ENCODE results near the gene EIF2S3. TPM values are rescaled to one million over a fixed set of nuclear protein-coding genes. Genes with fewer than 3 reads are reported as not detected.
"Not testable (repeated sequence)": the region's sequence is repeated elsewhere in the genome, so short reads cannot be mapped to it uniquely, and the experiment has no call there.

The EIF2S3 gene
- total RNA-seq, 1 donor from 2014 or later: 168 TPM

DNA sequence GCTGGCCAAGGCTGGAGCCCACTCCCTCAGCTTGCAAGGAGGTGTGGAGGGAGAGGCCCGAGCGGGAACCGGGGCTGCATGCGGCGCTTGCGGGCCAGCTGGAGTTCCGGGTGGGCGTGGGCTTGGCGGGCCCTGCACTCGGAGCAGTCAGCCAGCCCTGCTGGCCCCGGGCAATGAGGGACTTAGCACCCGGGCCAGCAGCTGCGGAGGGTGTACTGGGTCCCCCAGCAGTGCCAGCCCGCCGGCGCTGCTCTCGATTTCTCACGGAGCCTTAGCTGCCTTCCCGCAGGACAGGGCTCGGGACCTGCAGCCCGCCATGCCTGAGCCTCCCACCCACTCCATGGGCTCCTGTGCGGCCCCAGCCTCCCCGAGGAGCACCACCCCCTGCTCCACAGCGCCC is 5.1 kb upstream of the EIF2S3 start:
- DNase-seq (ENCODE audit: low spot score): not testable (repeated sequence)

DNA sequence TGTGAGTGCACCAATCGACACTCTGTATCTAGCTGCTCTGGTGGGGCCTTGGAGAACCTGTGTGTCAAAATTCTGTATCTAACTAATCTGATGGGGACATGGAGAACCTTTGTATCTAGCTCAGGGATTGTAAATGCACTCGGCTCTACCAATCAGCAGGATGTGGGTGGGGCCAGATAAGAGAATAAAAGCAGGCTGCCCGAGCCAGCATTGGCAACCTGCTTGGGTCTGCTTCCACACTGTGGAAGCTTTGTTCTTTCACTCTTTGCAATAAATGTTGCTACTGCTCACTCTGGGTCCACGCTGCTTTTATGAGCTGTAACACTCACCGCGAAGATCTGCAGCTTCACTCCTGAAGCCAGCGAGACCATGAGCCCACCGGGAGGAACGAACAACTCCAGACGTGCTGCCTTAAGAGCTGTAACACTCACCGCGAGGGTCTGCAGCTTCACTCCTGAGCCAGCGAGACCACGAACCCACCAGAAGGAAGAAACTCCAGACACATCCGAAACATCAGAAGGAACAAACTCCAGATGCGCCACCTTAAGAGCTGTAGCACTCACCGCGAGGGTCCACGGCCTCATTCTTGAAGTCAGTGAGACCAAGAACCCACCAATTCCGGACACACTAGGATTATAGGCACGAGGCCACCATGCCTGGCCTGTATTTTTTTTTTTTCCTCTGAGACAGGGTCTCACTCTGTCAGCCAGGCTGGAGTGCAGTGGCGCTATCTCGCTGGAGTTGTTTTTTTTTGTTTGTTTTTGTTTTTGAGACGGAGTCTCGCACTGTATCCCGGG is 4.0 kb upstream of the EIF2S3 start:
- not testable (repeated sequence) for DNase-seq (ENCODE audit: low spot score)

DNA sequence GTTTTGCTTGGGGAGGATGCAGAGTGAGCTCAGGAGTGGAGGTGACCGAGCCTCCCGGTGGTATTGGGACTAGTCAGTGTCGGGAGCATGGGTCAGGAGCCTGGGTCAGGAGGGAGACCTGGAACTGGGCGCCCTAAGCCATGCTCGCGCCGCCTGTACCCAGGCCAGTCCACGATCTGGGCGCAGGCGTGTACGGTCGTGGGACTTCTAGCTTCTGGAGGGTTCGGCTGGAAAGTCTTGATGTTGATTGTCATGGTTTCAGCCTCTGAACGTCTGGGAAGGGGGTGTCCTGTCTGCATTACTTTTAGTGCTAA is 244 bp downstream of the EIF2S3 start:
- DNase-seq (ENCODE audit: low spot score): no peak

DNA sequence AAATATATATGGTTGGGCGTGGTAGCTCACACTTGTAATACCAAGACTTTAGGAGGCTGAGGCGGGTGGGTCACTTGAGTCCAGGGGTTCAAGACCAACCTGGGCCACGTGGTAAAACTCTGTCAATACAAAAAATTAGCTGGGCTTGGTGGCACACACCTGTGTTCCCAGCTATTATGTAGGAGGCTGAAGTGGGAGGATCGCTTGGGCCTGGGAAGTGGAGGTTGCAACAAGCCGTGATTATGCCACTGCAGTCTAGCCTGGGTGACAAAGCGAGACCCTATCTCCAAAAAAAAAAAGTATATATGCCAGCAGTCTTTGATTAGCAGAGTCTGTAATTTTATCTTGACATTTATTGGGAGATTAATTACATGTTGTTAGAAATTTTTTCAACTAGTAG is 8.7 kb downstream of the EIF2S3 start:
- DNase-seq (ENCODE audit: low spot score): no peak

DNA sequence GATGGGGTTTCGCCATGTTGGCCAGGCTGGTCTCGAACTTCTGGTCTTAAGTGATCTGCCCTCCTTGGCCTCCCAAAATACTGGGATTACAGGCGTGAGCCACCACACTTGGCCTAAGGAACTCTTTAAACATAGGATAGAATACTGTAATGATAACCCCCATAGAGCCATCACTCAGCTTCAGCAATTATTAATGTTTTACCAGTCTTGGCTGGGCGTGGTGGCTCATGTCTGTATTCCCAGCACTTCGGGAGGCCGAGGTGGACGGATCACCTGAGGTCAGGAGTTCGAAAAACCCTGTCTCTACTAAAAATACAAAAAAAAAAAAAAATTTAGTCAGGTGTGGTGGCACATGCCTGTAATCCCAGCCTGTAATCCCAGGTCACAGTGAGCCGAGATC is 15.1 kb downstream of the EIF2S3 start:
- DNase-seq (ENCODE audit: low spot score): no peak

DNA sequence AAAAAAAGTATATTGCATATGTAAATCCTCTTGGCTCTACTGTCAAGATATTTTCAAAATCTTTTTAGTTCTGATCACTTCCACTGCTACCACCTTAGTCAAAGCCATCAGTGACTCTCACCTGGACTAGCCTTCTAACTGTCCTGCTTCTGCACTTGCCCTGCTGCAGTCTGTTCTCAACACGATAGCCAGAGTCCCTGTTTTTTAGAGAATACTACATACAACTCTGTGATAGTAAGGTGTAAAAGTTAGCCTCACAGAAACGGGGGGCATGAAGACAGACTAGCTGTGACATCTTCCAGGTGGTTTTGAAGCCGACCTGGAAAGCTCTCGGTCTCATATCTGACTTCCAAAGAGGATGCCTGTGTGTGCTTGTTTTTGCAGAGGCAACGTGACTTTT is 24.7 kb downstream of the EIF2S3 start:
- DNase-seq (ENCODE audit: low spot score): no peak

DNA sequence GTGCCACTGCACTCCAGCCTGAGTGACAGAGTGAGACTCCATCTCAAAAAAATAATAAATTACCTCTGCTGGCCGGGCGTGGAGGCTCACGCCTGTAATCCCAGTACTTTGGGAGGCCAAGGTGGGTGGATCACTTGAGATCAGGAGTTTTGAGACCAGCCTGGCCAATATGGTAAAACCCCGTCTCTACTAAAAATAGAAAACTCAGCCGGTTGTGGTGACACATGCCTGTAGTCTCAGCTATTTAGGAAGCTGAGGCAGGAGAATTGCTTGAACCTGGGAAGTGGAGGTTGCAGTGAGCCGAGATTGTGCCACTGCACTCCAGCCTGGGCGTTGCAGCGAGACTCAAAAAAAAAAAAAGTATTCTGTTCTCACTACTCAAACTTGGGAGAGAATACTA is 25.5 kb downstream of the EIF2S3 start:
- DNase-seq (ENCODE audit: low spot score): not testable (repeated sequence)

DNA sequence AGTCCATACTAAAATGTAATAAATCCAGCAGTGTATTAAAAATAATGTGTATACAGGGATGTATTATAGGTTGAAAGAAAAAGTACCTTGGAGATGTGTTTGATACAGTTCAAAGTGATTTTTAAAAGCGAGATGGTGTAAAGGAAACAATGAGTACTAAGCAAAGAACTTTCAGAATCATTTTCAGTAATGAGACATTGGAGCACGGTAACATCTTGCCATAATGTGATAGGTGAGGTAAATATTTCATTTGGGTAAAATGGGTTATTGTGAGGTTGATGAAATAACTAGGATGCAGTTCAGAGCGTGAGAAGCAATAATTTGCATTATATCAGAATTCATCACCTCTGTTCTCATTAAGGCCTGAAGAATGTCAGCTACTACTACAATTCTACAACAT is 25.9 kb downstream of the EIF2S3 start:
- no peak for DNase-seq (ENCODE audit: low spot score)

DNA sequence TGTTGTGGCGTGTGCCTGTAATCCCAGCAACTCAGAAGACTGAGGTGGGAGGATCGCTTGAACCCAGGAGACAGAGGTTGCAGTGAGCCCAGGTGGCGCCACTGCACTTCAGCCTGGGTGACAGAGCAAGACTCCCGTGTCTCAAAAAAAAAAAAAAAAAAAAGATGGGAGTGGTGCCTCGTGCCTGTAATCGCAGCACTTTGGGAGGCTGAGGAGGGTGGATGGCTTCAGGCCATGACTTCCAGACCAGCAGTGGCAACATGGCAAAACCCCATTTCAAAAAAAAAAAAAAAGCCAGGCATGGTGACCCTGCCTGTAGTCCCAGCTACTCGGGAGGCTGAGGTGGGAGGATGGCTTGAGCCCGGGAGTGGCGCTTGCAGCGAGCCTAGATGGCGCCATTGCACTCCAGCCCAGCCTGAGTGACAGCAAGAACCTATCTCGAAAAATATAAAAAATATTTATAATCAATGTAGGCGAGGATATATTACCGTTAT is 27.0 kb downstream of the EIF2S3 start:
- peak; percentile 45 for DNase-seq (ENCODE audit: low spot score)

DNA sequence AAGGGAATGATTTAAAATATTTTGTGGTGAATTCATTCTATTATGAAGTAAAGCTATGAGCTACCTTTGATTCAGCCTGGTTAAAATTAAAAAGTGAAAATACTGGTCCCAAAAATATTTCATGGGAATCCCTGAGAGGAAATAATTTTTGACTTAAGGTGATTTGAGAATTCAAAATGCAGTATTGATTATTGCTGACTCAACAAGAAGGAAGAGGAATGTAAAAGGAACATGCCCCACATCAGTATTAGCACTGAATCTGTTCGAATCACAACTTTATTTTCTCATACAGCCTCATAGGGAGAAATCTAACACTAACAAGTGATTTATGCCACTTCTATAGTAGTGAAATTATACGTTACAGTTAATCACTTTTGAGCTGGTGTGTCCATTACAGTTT is 27.7 kb downstream of the EIF2S3 start:
- no peak for DNase-seq (ENCODE audit: low spot score)

DNA sequence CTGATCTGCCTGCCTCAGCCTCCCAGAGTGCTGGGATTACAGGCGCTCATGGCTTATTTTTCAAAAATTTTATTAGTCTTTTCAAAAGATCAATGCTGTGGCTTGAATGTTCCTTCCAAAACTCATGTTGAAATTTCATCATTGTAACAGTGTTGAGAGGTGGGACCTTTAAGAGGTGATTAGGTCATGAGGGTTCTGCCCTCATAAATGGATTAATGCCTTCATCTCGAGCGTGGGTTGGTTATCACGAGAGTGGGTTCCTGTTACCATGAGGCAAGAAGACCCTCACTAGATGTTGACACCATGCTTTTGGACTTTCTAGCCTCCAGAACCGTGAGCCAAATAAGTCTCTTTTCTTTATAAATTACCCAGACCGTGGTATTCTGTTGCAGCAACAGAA is 30.3 kb downstream of the EIF2S3 start:
- DNase-seq (ENCODE audit: low spot score): no peak

DNA sequence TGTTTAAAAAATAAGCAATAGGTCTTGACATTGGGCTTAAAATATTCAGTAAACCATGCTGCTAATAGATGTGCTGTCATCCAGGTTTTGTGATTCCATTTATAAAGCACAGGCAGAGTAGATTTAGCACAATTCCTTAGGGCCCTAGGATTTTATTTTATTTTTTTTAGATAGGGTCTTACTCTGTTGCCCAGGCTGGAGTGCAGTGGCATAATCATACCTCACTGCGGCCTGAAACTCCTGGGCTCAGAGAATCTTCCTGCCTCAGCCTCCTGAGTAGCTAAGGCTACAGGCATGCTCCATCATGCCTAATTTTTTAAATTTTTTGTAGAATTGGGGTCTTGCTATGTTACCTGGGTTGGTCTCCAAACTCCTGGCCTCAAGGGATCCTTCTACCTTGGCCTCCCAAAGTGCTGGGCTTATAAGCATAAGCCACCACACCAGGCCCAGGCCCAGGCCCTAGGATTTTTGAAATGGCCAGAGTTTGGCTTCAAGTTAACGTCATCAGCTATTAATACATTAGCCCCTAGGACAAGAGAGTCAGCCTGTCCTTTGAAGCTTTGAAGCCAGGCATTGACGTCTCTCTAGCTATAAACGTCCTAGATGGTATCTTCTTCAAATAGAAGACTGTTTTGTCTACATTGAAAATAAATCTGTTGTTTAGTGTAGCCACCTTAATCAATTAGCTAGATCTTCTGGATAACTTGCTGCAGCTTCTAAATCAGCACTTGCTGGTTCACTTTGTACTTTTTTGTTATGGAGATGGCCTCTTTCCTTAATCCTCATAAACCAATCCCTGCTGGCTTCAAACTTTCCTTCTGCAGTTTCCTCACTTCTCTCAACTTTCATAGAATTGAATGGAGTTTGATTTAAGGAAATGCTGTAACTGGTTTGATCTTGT is 35.8 kb downstream of the EIF2S3 start:
- DNase-seq (ENCODE audit: low spot score): no peak

DNA sequence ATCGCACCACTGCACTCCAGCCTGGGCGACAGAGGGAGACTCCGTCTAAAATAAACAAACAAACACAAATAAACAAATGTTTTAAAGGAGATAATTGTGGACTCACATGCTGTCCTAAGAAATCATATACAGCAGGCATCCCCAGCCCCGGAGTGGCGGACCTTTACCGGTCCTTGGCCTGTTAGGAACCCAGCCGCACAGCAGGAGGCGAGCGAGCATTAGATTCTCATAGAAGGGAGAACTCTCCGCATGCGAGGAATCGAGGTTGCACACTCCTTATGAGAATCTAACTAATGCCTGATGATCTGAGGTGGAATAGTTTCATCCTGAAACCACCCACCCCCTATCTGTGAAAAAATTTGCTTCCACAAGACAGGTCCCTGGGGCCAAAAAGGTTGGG is 39.0 kb downstream of the EIF2S3 start:
- DNase-seq (ENCODE audit: low spot score): no peak

DNA sequence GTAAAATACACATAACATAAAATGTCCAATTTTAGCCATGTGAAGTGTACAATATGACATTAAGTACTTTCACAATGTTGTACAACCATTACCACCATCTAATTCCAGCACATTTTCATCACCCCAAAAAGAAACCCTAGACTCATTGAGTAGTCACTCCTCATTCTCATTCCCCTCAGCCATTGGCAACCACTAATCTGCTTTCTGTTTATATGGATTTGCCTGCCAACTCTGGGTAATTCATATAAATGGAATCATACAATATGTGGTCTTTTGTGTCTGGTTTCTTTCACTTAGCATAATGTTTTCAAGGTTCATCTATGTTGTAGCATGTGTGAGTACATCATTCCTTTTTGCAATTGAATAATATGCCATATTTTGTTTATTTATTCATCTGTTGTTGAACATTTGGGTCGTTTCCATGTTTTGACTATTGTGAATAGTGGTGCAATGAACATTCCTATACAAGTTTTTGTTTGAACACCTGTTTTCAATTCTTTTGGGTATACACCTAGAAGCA is 43.0 kb downstream of the EIF2S3 start:
- no peak for DNase-seq (ENCODE audit: low spot score)

DNA sequence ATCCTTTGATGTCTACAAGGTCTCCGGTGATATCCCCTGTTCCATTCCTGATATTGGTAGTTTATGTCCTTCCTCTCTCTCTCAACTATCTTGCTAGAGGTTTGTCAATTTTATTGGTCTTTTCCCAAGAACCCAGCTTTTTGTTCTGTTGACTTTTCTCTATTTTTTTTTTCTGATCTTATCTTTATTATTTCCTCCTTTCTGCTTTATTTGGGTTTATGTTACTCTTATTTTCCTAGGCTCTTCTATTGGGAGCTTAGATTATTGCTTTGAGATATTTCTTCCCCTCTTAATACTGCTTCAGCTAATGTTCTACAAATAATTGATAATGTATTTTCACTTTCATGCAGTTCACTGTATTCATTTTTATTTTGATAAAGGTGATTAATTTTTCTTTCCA is 44.2 kb downstream of the EIF2S3 start:
- no peak for DNase-seq (ENCODE audit: low spot score)

DNA sequence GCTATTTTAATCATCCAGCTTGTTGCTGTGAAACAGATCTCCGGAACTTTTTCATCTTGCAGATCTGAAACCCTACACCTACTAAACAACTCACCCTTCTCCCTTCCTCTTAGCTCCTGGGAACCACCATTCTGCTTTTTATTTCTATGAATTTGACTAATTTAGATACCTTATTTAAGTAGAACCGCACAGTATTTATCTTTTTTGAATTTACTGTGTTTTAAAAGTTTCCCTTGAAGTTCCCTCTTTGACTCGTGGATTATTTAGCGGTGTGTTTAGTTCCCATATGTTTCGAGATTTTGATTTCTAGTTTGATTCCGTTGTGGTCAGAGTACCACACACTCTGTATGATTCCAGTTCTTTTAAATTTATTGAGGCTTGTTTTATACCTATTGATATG is 44.6 kb downstream of the EIF2S3 start:
- no peak for DNase-seq (ENCODE audit: low spot score)

DNA sequence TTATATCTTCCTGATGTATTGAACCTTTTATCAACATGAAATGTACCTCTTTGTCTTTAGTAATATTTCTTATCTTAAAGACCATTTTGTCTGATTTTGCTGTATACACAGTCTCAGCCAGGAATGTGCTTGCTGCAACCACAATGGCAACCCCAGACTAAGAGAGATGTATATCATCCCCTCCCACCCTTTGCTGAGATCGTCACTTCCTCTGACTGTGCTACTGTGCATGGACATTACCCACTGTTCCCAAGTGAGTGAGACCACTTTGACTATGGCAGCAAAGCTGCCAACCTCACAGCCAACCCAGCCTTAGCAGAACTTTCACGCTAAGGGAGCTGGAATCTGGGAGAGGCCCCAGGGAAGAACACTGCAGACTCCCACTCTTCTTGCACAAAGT is 46.0 kb downstream of the EIF2S3 start:
- DNase-seq (ENCODE audit: low spot score): no peak

DNA sequence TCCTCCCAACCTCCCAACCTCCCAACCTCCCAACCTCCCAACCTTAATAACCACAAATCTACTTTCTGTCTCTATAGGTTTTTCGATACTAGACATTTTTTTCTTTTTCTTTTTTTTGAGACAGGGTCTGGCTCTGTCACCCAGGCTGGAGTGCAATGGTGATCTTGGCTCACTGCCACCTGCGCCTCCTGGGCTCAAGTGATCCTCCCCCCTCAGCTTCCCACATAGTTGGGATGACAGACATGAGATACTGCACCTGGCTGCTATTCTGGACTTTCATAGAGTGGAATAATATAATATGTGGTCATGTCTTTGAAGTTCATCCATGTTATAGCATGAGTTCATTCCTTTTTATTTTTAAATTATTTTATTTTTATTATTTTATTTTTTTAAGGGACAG is 55.3 kb downstream of the EIF2S3 start:
- DNase-seq (ENCODE audit: low spot score): no peak

DNA sequence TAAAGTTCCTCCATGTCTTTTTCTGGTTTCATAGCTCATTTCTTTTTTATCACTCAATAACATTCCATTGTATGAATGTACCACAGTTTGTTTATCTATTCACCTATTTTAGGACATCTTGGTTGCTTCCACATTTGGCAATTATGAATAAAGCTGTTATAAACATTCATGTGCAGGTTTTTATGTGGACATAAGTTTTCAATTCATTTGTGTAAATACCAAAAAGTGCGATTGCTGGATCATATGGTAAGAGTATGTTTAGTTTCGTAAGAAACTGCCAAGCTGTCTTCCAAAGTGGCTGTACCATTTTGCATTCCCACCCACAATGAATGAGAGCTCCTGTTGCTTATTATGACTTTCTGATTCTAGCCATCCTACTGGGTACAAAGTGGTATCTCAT is 58.4 kb downstream of the EIF2S3 start:
- no peak for DNase-seq (ENCODE audit: low spot score)

DNA sequence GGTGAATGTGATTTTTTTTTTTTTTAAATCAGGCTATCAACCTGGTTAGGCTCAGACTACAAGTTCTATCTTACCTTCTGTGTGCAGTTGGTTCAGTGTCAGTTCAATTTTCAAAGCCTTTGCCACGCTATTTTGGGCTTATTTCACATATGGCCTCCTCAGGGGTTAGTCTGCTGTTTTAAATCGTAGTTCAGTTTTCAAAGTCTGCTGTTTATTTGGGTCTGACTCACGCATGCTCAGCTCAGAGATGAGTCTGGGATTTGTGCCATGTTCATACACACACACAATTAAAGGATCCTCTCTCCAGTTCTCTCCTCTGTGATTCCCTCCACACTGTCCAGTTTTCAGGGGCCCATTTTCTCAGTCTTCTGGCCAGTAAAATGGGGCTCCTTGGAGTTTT is 62.5 kb downstream of the EIF2S3 start:
- DNase-seq (ENCODE audit: low spot score): peak; percentile 26

DNA sequence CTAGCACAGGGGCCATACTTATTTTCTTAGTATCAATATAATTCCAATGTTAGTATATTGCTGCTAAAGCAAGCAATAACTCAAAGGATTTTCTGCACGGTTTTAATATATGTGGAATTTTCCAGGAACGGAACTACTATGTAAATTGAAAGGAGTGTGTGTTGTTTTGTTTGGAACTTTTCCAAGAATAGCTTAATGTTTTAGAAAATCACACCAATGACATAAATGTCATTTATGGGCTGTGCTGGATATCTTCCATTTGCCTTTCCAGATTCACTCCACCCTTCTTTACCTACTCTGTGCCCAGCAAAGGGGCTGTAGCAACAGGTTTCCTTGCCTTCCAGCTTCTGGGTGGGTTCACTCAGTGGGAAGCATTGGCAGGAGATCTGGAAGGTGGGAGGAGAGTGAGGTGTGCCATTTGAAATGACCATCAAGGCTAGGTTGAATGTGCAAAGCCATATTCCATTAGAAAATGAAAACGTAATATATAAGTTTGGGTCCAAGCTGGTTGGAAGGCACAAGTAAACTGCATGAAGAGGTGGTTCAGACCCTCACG is 69.6 kb downstream of the EIF2S3 start:
- DNase-seq (ENCODE audit: low spot score): no peak

DNA sequence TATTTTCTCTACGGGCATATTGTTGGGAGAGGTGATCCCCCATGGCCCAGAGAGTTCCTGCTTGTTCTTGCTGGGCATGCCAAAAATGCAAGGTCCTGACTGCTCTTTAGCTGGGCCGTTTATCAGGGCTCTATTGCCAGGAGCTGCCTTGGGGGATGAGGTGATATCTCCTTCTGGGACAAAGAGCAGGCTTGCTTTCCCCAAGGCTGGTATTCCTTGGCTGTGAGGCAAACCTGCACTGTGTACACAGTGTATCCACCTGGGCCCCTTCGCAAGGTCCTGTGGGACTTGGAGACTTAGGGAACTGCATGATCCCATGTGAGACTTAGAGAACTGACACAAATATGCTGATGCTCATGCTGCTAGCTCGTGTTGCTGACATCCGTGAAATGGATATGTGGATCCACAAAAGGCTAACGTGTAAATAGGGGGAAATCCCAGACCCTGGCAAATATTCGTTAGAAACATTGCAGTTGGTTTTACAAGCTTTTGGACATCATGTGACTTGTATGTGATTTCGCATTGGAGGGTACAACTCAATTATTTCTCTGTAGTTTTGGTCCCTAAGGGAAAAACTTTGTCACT is 70.4 kb downstream of the EIF2S3 start:
- no peak for DNase-seq (ENCODE audit: low spot score)

Measured in mucosa of gallbladder (tissue), 1 donor.